Measurements from ENCODE around the gene KLHL3.
"Not testable (repeated sequence)": the region's sequence is repeated elsewhere in the genome, so short reads cannot be mapped to it uniquely, and the experiment has no call there.

KLHL3 gene

DNA sequence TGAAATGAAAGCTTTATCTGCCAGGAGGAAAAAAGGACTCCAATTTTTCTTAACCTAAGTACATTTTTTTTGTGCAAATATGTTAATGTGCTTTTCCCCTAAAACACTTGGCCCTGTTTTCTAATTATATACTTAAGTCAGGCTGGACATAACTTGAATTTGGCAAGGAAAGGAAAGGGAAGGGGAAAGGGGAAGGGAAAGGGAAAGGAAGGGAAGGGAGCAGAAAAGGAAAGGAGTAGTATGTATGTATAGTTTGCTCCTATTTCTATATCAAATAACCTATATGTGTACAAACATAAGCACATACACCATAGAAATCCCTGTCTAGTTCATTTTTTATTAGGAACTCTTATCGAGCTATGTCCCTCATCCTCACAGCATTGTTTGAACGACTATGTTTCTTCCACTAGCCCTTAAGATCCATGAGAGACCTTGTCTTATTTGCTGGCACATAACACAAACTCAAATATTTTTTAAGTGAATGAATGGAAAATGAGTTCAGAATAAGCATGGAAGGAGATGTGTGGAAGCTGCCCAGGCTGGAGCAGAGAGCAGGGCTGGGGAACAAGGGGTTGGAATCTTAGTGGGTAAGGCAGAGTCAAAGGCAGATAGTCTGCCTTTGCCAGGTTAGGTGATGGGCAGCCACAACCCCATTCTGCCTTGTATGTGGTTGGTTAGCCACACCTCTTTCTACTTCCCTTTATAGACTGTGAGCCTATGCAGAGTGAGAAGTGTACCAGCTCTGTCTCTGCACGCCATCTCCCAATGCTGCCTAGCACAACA lies 70.0 kb downstream of the KLHL3 start:
- no peak for DNase-seq

DNA sequence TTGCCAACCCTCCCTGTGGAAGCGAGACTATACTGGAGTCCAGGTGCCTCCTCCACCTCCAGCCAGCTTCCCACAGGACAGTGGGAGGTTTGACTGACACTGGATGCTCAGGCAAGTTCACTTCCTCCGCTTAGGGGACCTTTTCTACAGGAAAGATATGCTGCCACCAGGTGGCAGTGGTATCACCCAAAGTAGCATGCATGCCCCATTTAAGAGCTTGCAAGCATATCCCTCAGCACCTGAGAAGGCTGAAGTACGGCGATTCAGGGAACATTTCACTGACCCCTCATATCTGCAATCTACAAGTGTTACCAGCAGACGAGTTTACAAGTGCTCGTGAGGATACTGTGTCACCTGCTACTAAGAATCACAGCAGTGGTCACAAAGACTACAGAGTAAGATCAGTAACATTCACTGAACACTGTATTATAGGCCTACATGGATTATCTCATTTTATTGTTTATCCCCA lies 75.5 kb downstream of the KLHL3 start:
- DNase-seq: peak; percentile 62

DNA sequence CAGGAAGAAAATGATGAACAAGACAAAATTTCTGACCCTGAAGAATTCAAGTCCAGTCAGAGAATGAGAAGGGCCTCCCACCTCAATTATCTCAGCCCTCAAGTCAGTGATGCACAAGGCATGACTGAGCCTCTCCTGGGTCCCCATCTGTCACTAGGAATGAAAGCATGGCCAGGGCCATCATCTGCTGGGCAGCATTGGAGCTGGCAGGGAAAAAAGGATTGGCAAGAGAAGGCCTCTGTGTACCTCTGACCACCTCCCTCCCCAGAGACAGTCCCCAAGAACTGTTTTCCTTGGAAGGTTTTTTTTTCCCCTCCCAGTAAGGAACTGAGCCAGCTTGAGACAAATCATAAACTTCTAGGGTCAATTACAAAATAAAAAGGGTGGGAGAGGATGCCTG lies 76.7 kb downstream of the KLHL3 start:
- DNase-seq: no peak

DNA sequence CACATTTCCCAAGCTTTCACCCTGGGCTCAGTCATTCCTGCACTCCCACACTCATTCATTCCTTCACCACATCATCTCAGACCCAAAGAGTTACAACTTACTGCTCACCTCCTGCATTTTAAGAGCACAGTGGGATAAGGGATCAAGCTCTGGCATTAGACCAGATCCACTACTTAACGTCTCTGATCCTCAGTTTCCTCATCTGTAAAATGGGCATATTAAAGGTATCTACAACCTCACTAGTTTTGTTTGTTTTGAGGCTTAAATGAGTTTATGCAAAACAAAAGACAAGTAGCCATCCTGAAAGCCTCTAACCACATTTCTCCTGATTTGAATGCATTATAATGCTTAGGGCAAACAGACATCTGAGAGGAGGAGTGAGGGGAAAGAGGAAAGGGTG lies 77.6 kb downstream of the KLHL3 start:
- DNase-seq: no peak

DNA sequence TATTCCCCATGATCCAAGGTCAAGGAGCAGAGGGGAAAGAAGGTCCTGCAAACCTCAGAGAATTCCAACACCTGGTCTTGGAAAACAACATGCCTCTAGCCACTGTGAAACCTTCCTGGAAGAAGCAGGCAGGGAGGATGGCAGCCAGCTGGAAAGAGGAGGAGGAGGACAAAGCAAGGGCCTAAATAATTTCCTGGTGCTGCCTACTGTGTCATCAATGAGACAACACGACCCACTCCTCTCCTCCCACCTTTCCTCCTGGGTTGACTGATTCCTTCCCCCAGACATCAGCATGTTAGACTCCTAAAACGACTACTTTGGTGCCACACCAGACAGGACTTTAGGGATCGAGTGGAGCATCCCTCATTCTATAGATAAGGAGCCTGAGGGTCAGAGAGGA lies 78.8 kb downstream of the KLHL3 start:
- DNase-seq: no peak

DNA sequence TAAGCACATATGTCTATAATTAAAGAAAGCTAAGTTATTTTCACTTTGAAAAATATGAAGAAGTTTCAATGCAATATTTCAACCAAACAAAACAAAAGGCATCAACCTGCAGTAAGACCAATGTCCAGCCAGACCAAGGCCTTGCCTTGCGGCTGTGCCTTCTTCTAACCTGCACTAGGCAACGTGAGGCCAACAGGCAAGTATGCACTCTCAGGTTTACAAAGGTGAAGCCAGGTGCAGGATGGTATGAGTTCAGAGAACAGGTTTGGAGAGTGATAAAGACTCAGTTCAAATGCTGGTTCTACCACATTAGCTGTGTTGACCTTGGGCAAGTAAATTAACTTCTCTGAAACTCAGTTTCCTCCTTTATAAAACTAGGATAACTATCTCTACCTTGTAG lies 79.3 kb downstream of the KLHL3 start:
- no peak for DNase-seq

DNA sequence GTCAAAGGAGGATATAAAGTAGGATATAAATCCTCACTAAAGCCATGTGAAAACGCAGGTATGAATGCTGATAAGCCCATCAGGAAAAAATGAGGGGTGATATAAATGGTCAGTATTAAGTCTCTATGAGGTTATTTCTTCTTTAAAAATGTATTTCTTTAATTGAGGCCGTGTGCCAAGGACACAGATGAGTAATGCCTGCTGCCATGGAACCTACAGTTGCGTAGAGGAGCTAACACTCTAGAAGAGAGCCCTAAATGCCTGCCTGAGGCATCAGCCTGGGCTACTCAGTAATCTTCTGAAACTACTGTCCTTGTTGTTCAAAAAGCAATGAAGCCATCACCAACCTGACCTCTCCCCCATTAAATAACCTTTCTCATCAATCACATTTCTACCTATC lies 84.9 kb downstream of the KLHL3 start:
- no peak for DNase-seq

DNA sequence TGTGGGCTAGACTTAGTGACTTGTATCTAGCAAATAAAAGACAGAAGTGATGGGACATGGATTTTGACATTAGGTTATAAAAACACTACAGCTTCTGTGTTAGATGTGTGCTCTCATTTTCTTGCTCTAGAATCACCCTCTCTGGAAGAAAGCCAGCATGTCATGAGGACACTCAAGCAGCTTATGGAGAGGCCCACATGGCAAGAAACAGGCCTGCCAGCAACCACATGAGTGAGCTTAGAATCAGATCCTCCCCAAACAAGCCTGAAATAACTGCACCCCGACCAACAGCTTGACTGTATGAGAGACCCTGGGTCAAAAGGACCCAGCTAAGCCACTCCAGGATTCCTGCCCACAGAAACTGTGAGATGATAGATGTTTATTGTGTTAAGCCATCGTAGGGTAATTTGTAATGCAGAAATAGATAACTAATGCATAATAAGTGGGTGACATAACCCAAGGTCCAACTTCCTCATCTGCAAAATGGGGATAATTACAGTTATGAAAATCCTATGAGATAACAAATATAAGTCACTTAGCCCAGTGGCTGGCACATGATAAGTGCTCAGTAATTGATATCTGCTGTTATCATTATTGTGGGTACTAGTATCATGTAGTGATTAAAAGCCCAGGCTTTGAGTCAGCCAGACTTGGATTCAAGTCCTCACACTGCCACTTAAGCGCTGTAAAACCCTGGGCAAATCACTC lies 86.5 kb downstream of the KLHL3 start:
- DNase-seq: no peak

DNA sequence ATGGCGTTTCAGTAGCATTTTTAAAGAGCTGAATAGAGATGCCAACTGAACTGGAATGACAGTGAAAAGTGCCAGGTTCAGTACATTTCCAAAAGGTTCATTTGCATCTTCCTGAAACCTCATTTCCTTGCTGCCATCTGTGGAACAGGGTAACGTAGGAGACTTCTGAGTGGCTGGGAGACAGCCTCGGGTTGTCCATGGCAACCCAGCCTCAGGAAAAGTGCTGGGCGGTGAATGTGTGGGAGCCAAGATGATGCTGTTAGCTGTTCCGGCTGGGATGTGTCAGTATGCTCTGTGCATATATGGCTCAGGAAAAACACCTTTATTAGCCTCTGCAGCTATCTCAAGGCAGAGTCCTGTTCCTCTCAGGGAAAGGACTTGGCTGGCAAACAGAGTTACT lies 87.5 kb downstream of the KLHL3 start:
- no peak for DNase-seq

DNA sequence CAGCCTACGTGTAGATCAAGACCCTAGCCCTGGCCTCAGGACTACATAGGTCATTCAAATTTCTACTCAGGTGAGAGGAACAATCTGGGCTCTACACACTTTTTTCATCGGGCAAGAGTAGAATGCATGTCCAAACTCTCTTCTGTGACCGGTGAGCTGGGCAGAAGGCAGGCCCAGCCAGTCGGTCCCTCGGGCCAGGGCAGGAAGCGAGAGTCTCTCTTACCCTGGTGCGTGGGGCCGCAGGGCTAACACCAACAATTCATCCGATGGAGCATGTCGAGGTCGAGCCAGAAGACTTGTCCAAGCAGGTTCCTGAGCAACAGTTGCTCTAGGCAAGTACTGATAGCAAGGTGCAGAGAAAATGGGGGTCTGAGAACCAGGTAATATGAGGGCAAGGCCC lies 88.5 kb downstream of the KLHL3 start:
- DNase-seq: no peak

DNA sequence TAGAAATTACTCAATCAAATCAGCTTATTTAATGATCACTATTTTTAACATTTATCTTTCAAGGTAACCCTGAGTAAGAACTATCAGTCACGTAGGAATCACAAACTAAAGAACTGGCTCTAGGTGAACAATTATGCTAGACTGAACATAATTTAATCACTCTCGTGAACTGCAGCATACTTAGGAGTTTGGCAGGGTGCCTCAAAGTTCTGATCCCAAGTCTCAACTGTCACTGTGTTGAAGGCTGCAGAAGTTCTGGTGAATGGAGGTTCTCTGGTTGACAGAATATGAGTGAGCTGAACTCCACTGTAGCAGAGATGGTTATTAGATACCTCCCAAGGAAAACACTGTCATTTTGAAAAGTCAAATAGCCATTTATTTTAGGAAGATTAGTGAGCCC lies 89.1 kb downstream of the KLHL3 start:
- no peak for DNase-seq

DNA sequence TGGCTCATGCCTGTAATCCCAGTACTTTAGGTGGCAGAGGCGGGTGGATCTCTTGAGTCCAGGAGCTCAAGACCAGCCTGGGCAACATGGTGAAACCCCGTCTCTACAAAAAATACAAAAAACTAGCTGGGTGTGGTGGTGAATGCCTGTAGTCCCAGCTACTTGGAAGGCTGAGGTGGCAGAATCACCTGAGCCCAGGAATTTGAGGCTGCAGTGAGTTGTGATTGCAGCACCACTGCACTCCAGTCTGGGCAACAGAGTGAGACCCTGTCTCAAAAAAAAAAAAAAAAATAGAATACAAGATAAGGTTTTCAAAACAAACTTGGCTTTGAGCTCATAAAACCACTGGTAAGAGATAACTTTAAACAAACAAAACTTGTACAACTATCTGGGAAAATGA lies 92.8 kb downstream of the KLHL3 start:
- not testable (repeated sequence) for DNase-seq

DNA sequence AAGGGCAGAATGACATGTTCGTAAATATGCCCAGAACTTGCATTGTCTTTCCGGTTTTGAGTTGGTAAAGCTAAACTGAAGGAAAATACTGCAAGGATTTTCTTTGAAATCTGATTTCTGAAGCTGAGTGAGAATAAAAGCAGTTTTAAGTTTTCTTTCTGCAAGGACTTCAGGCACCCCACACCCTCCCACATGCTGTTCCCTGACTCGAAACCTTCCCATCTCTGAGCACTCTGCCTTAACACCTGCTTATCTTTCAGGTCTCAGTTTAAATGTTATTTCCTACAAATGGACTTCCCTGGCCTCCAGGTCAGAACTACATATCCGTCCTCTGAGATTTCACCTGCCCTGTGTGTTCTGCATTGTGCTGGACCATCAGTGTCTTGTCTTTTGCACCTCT lies 93.8 kb downstream of the KLHL3 start:
- DNase-seq: no peak

DNA sequence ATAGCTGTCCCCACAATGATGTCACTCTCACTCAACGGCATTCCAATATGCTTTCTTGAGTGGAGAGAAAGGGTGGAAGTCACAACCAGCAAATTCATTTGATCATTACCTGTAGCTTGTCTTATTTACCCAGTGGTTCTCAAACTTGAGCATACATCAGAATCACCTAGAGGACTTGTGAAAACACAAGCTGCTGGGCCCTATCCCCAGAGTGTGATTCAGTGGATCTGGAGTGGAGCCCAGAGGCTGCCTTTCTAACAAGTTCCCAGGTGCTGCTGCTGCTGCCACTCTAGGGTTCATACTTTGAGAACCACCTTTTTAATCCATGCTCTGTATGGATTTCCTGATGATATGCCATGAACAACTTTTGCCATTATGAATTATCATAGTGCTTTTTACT lies 94.7 kb downstream of the KLHL3 start:
- DNase-seq: no peak

DNA sequence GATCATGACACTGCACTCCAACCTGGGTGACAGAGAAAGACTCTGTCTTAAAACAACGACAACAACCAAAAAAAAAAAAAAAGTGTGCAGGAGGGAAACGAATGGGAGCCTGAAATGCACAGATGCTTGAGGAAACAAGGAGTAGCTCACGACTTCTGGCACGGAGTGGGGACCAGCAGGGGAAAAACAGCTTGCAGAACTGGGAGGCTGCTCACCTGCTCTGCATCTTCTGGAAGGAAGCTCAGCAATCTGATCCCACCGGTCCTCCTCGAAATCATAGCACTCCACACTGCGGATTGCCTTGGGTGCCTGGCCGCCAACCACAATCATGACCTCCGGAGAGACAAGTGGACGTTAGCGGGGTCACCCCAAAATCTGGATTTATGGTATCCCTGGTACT lies 96.2 kb downstream of the KLHL3 start:
- no peak for DNase-seq

DNA sequence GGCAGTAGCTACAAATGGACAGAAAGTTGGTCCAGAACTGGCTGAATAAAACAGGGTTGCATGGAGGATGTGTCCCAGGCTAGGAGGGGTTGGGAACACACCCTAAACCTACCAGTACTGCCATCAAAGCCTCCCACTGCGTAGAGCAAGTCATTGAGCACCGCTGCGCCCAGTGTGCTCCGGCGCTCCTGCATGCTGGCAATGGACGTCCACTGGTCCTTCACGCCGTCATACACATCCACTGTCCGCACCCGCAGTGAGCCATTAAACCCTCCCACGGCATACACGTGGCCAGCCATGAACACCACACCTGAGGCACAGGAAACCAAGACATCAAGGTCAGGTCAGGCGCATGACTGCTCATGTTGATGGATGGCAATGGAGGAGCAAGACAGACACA lies 97.0 kb downstream of the KLHL3 start:
- DNase-seq: no peak

DNA sequence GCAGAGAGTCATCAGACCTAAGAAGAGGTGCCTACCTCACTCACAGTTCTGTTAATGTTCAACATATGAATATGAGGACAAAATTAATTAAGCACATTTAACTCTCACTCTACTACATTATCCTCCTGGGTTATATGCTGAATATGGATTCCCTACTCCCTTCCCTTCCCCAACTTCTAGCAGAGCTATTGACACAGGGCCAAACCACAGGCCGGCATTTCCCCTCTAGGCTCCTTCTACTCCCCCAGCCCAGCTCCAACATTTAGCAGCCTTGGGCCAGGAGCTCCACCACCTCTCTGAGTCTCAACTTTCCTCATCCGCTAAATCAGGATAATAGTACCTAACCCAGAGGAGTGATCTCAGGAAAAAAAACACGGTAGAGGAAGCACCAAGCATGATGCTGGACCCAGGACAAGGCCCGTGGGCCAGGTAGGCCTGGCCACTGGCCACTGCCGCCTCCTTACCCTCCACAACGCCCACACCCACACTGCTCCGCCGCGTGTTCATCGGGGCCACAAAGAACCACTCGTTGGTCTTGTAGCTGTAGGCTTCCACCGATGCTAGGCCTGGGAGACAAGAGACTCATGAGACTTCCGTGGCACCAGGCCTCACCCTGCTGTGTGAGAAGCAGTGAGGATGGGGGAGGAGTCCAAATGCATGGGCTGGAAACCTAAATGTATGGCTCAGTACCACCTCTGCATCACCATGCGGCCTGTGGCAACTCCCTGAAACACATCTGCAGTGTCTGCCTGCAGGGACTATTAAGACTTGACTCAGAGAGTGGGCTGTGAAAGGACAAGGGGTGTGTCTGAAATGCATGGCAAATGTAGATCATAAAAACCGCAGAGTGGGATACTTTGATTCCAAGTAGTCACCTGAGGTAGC lies 98.8 kb downstream of the KLHL3 start:
- DNase-seq: no peak

DNA sequence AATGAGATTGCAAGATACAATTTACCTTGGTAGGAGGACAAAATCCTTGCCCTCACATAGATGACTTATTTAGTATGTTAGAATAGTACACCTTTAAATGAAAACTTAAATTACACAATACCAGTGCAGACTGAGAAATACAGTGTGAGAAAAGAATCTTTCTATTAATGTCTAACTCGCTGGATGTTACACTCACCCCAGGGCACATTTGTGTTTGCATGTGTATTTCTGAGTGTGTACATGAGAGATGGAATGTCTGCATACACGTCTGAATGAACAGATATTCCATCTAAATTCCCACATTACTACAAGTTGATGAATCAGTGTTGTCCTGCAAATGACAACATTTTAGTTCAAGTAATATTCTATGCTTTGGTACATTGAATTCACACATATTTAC lies 99.8 kb downstream of the KLHL3 start:
- no peak for DNase-seq

DNA sequence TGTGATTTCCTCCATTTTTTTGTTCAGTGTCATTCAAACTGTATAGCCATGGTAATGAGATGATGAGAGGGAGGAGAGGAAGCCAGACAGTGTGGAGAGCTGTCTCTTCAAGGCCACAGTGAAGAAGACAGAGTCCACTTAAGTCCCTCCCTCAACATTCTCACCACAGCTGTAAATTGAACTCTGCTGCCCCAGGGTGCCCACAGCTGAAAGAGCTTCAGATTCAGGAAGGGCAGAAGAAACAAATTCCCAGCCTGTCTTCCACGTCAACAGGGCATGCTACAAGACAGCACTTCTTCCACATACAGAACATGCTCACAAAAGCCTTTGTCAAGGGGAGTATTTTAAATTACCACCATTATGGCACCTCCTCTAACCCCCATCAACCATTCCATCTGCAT lies 100.4 kb downstream of the KLHL3 start:
- DNase-seq: no peak

DNA sequence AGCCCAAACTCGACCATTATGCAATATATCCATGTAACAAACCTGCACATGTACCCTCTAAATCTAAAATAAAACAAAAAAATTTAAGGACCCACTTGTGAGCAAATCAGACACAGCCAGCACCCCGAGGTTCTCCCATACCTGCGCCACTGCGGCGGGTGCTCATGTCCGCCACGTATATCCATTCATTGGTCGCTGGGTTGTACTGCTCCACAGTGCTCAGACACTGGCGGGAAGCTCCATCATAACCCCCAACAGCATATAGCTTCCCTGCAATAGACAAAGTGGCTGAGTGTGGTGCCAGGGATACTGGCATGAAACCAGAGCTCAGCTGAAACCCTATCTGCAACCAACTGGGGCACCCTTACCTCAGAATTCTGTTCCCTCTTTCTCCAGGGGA lies 102.0 kb downstream of the KLHL3 start:
- no peak for DNase-seq

DNA sequence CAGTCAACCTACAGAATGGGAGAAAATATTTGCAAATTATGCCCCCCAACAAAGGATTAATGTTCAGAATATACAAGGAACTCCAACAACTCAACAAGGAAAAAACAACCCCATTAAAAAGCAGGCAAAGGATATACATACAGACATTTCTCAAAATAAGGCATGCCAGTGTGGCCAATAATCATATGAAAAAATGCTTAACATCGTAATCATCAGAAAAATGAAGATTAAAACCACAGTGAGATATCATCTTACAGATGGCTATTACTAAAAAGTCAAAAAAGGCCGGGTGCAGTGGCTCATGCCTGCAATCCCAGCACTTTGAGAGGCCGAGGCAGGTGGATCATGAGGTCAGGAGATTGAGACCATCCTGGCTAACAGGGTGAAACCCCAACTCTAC lies 103.2 kb downstream of the KLHL3 start:
- no peak for DNase-seq

DNA sequence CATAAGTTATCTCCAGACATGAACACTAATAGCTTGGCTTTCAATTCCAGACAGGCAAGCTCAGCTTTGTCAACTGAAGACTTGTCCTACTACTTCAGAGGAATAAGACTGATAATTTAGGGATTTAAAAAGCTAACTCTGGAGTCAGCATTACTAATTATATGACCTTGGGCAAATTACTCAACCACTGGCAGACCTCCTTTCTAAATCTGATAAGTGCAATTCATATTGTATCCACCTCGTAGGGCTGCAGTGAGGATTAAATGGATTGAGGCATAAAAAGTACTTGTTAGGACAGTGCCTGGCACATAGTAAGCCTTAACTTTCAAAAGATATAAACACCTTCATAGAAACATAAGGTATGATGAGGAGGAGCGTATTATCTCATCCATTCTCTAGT lies 104.4 kb downstream of the KLHL3 start:
- DNase-seq: no peak

DNA sequence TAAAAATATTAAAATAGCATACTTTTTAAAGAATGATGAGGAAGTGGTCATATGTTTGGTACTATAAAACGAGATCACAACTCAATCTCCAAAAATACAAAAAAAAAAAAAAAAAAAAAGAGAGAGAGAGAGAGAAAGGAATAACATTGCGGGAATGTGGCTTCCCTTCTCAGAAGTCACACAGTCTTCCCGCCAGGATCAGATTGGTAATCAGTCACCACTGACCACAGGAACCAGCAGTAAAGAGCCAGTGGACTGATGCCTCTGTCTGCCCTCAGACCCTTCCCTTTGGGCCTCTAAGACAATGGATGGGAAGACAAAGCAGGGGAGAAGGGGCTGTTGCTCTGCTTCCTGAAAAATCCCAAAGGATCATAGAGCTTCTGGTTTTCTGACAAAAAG lies 104.9 kb downstream of the KLHL3 start:
- no peak for DNase-seq

Data from NCI-H774 (cell line).